CD4-positive, alpha-beta T cell (primary cell): Measurements from ENCODE around the gene PGBD1. TPM values are rescaled to one million over a fixed set of nuclear protein-coding genes. Genes with fewer than 3 reads are reported as not detected.

Experiments
- ATAC-seq: fragments of 200-7000 bp; cut with Tn5 transposase; one replicate; pipeline ENCODE4 v1.10.0; 2022; ENCODE audit warnings: mild to moderate bottlenecking; ENCODE audit not compliant: poor library complexity
- CTCF ChIA-PET: fragments of 350-600 bp; sonication (Branson Sonifier 250); formaldehyde crosslinking; loops from one replicate; lab custom pipeline; 2021; ENCODE audit warnings: antibody characterized with exemption, inconsistent platforms; lab: Charles Lee
- POLR2A ChIA-PET: fragments of 350-600 bp; sonication (Branson Sonifier 250); formaldehyde crosslinking; loops from one replicate; lab custom pipeline; 2021; ENCODE audit warnings: antibody characterized with exemption, inconsistent platforms; lab: Charles Lee
- DNase-seq, 14 experiments: peaks; one replicate each; pipeline ENCODE4 v3.0.0-alpha.2; 2013 to 2020; ENCODE audit warnings: mixed read lengths in 2 of 14
- H3K27ac ChIP-seq, 2 donors: one replicate each; pipeline versions ENCODE4 v1.5.1 to v1.7.0; 2013; ENCODE audit warnings: low read length in 2 of 2, low read depth in 1 of 2, mild to moderate bottlenecking in 1 of 2
- H3K27me3 ChIP-seq, 2 experiments: 1 replicate in 1 of 2; 2 replicates in 1 of 2; pipeline versions ENCODE4 v1.6.1 to v1.7.0; 2013; ENCODE audit warnings: low read length in 2 of 2, control low read depth in 1 of 2, mild to moderate bottlenecking in 1 of 2, moderate library complexity in 1 of 2; ENCODE audit not compliant: insufficient read depth in 2 of 2, control insufficient read depth in 1 of 2
- H3K36me3 ChIP-seq: one replicate; pipeline ENCODE4 v1.6.1; 2013; ENCODE audit warnings: low read length, control low read depth; ENCODE audit not compliant: insufficient read depth
- H3K4me1 ChIP-seq: one replicate; pipeline ENCODE4 v1.6.1; 2013; ENCODE audit warnings: low read length, control low read depth; ENCODE audit not compliant: insufficient read depth
- H3K4me3 ChIP-seq: one replicate; pipeline ENCODE4 v1.5.1; 2013; ENCODE audit warnings: mild to moderate bottlenecking, low read length, moderate library complexity
- H3K9me3 ChIP-seq, 2 experiments: 1 replicate in 1 of 2; 2 replicates in 1 of 2; pipeline versions ENCODE4 v1.6.1 to v1.7.0; 2013; ENCODE audit warnings: low read length in 2 of 2, mild to moderate bottlenecking in 2 of 2, control low read depth in 1 of 2, moderate library complexity in 1 of 2; ENCODE audit not compliant: control insufficient read depth in 1 of 2, insufficient read depth in 1 of 2
- H3K27ac Mint-ChIP-seq: one replicate; pipeline ENCODE4 v1.8.0; 2020; ENCODE audit warnings: mixed read lengths
- H3K27me3 Mint-ChIP-seq: one replicate; pipeline ENCODE4 v1.8.0; 2021; ENCODE audit warnings: mixed read lengths
- H3K36me3 Mint-ChIP-seq: one replicate; pipeline ENCODE4 v1.8.0; 2021; ENCODE audit warnings: low read depth, mixed read lengths
- H3K4me1 Mint-ChIP-seq: one replicate; pipeline ENCODE4 v1.8.0; 2021; ENCODE audit warnings: low read depth, mixed read lengths
- H3K4me3 Mint-ChIP-seq: one replicate; pipeline ENCODE4 v1.8.0; 2020; ENCODE audit warnings: mild to moderate bottlenecking, mixed read lengths
- H3K9me3 Mint-ChIP-seq: one replicate; pipeline ENCODE4 v1.8.0; 2020; ENCODE audit warnings: mixed read lengths
- intact Hi-C, 2 experiments: fragments of 100-400 bp; cut with DNase I in 1 of 2; cut with micrococcal nuclease in 1 of 2; formaldehyde crosslinking; loops; one replicate each; pipeline versions ENCODE4 v1.15.1 to v1.9.0; 2023 to 2025; cut with DNase I, micrococcal nuclease
- total RNA-seq, 174 experiments: library from RNA in 2 of 174; stranded (reverse) in 2 of 174; gene quantifications; one replicate each; pipeline ENCODE4 v1.2.3 and lab custom pipeline; 2021 to 2026
- TF ChIP-seq, protein P1 (sequence below): fragments of 200-600 bp; IDR thresholded peaks from one replicate; pipeline ENCODE4 v1.8.0; 2022; ENCODE audit warnings: antibody characterized with exemption, mild to moderate bottlenecking

PGBD1 gene
- total RNA-seq, 2 experiments from 2014 or later, result 1.3 to 1.4 TPM

DNA sequence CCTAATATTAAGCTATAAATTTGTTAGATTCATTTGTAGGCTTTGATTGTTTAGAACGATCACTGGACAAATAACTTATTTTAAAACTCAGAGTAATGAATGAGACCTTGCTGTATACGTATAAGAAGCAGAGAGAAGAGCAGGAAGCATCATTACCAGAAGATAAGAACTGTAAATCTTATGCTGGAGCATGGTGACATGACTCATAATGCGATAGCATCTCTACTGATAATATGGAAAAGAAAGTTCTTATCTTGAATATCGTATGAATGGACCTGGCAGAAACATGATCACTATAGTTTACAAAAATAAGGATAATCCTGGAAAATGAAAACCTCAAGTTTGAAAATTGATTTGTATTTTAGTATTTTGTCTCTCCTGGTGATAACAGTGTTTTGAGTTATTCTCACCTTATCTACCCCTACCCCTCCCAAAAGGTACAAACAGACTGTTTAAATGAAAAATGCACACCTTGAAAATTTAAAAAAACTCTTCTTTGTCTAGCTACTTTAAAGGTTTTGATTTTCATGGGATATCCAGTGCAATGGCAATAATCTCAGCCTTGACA lies 16.5 kb upstream of the PGBD1 start:
- Histone ChIP-seq H3K4me1 (peaks cover 8% of the 10 kb centered on the region), H3K27ac (no peak overlapping the region), H3K9me3 (no peaks in the 10 kb centered on the region), H3K36me3 (no peaks in the 10 kb centered on the region), H3K4me3 (no peak overlapping the region), H3K27me3 (no peaks in the 10 kb centered on the region)
- DNase-seq, result no peak
- Mint-ChIP-seq H3K4me3 (no peak overlapping the region), H3K27me3 (peaks cover 3% of the 10 kb centered on the region), H3K36me3 (no peaks in the 10 kb centered on the region), H3K27ac (no peak overlapping the region), H3K4me1 (peaks cover 9% of the 10 kb centered on the region), H3K9me3 (no peaks in the 10 kb centered on the region)
- TF ChIP-seq, protein P1, sequence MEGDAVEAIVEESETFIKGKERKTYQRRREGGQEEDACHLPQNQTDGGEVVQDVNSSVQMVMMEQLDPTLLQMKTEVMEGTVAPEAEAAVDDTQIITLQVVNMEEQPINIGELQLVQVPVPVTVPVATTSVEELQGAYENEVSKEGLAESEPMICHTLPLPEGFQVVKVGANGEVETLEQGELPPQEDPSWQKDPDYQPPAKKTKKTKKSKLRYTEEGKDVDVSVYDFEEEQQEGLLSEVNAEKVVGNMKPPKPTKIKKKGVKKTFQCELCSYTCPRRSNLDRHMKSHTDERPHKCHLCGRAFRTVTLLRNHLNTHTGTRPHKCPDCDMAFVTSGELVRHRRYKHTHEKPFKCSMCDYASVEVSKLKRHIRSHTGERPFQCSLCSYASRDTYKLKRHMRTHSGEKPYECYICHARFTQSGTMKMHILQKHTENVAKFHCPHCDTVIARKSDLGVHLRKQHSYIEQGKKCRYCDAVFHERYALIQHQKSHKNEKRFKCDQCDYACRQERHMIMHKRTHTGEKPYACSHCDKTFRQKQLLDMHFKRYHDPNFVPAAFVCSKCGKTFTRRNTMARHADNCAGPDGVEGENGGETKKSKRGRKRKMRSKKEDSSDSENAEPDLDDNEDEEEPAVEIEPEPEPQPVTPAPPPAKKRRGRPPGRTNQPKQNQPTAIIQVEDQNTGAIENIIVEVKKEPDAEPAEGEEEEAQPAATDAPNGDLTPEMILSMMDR, result no peak
- no peak for ATAC-seq
- ChIA-PET POLR2A (interaction anchor here (1.8 kb wide), 1 partner anchor 13 kb away, joined by 6 read pairs; the partner anchor contains the start of gene ZKSCAN4), CTCF (interaction anchor here (1.8 kb wide), 2 partner anchors 13 to 18 kb away, joined by 4 to 7 read pairs; partner anchors contain the start of gene ZKSCAN4)
- intact Hi-C loops, result loop anchor here in 1 of 2 experiments (5.0 kb wide), 4 partner anchors 82 to 183 kb away; partner anchors contain the start of genes ZKSCAN3, ZKSCAN8, ZNF165 and ZSCAN12

DNA sequence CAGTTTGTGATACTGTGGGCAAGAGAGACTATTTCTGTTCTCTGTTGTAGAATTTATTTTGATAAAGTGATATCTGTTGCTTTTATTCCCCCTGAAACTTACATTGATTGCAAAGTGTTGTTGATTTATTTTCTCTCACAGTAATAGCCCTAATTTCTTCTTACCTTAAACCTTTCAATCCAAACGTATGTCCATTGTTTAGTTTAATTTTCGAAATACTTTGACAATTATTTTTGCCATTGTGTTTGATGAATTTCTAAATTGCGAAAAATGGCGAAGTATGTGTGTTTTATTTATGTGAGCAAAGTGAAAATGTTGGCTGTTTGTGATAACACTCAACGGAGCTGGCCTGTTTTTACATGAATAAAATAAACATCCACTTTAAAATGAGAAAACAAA lies 14.8 kb upstream of the PGBD1 start:
- Mint-ChIP-seq H3K4me3 (no peak overlapping the region), H3K27me3 (peaks cover 3% of the 10 kb centered on the region), H3K27ac (no peak overlapping the region), H3K9me3 (no peaks in the 10 kb centered on the region), H3K4me1 (peaks cover 19% of the 10 kb centered on the region), H3K36me3 (peaks cover 14% of the 10 kb centered on the region)
- Histone ChIP-seq H3K4me1 (peaks cover 8% of the 10 kb centered on the region), H3K27me3 (no peaks in the 10 kb centered on the region), H3K9me3 (no peaks in the 10 kb centered on the region), H3K27ac (peak overlapping the region; percentile 51 to 80), H3K4me3 (peak overlapping the region; percentile 70), H3K36me3 (peaks cover 5% of the 10 kb centered on the region)
- DNase-seq (no peak), ATAC-seq (no peak)
- ChIA-PET CTCF (interaction anchor here (0.7 to 3.2 kb wide), 6 partner anchors 8 to 1140 kb away, joined by 3 to 18 read pairs (median 3); partner anchors contain the start of genes NKAPL and ZKSCAN3), POLR2A (interaction anchor here (0.6 to 3.5 kb wide), 20 partner anchors 11 to 1488 kb away, joined by 3 to 71 read pairs (median 4); partner anchors contain the start of genes PGBD1, ZKSCAN3, ZKSCAN4 and ZKSCAN8)
- intact Hi-C loops, result loop anchor here in 1 of 2 experiments (5.0 kb wide), 4 partner anchors 81 to 184 kb away; partner anchors contain the start of genes ZKSCAN3, ZKSCAN8, ZNF165 and ZSCAN12
- TF ChIP-seq, protein P1, result no peak

GRCh38 chr6:28266962-28267694 lies 14.2 kb upstream of the PGBD1 start, which contains the start of gene ZSCAN26:
Gene ZSCAN26, plus strand, starts transcription at chr6:28267143. Its CDS starts 4,777 bp downstream, at chr6:28271920.
- peaks cover 19% of the 10 kb centered on the region for H3K4me1 Mint-ChIP-seq
- ChIA-PET CTCF (interaction anchor here (0.6 to 3.2 kb wide), 8 partner anchors 9 to 1140 kb away, joined by 3 to 18 read pairs (median 3); partner anchors contain the start of genes NKAPL, ZKSCAN3 and ZKSCAN4), POLR2A (interaction anchor here (0.6 to 3.5 kb wide), 27 partner anchors 10 to 1488 kb away, joined by 3 to 71 read pairs (median 4); partner anchors contain the start of genes PGBD1, ZKSCAN3, ZKSCAN4 and ZKSCAN8)
- H3K27ac ChIP-seq, result peak within 1 kb of the TSS; percentile 51 to 80
- H3K27ac Mint-ChIP-seq, result no peak within 1 kb of the TSS
- peak; percentile 78 to 93 (median 85) for DNase-seq
- peaks cover 20% of the 10 kb centered on the region for H3K36me3 Mint-ChIP-seq
- TF ChIP-seq, protein P1, result no peak
- intact Hi-C loops, result loop anchor here (1.0 to 5.0 kb wide), 6 partner anchors 15 to 185 kb away; partner anchors contain the start of genes ZKSCAN4 (in 2 of the 2), ZKSCAN3 (in 1 of the 2), ZKSCAN8 (in 1 of the 2) and ZNF165 (in 1 of the 2)
- peak; percentile 95 for ATAC-seq
- peak within 1 kb of the TSS; percentile 70 for H3K4me3 ChIP-seq
- H3K9me3 ChIP-seq, result no peaks in the 10 kb centered on the region
- H3K36me3 ChIP-seq, result peaks cover 11% of the 10 kb centered on the region
- H3K27me3 ChIP-seq, result no peaks in the 10 kb centered on the region
- peaks cover 2% of the 10 kb centered on the region for H3K27me3 Mint-ChIP-seq
- H3K9me3 Mint-ChIP-seq, result no peaks in the 10 kb centered on the region
- peaks cover 8% of the 10 kb centered on the region for H3K4me1 ChIP-seq
- no peak within 1 kb of the TSS for H3K4me3 Mint-ChIP-seq
